ENCODE results near the gene ADAMTS14.

DNA sequence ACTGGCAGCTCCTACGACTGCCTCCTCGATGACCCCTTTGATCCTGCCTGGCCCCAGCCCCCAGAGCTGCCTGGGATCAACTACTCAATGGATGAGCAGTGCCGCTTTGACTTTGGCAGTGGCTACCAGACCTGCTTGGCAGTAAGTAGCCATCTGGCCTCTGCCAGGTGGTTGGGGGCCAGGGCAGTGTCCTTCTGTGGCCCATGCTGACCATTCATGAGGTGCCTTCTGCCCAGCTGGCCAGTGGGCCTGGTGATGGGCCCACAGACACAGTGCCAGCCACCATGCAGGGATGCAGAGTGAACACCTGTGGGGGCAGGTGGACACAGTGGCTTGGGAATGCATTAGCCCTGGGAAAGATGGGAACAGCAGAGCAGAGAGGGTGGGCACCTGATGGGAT, 62.9 kb downstream of the ADAMTS14 start:
- TF ChIP-seq, protein P1, sequence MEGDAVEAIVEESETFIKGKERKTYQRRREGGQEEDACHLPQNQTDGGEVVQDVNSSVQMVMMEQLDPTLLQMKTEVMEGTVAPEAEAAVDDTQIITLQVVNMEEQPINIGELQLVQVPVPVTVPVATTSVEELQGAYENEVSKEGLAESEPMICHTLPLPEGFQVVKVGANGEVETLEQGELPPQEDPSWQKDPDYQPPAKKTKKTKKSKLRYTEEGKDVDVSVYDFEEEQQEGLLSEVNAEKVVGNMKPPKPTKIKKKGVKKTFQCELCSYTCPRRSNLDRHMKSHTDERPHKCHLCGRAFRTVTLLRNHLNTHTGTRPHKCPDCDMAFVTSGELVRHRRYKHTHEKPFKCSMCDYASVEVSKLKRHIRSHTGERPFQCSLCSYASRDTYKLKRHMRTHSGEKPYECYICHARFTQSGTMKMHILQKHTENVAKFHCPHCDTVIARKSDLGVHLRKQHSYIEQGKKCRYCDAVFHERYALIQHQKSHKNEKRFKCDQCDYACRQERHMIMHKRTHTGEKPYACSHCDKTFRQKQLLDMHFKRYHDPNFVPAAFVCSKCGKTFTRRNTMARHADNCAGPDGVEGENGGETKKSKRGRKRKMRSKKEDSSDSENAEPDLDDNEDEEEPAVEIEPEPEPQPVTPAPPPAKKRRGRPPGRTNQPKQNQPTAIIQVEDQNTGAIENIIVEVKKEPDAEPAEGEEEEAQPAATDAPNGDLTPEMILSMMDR (IDR thresholded peaks at IDR 0.05; ENCODE audit: insufficient read depth, low read depth, low read length): no peak
- TF ChIP-seq EZH2 (IDR thresholded peaks at IDR 0.05; ENCODE audit: insufficient read depth, low read length): no peak

Data from astrocyte (in vitro differentiated cells and primary cell).